AG04450 (cell line): Measurements from ENCODE around the gene MFGE8. TPM values are rescaled to one million over a fixed set of nuclear protein-coding genes. Genes with fewer than 3 reads are reported as not detected.

Experiments used
- CTCF ChIA-PET: fragments of 300-600, 350-600 bp; formaldehyde crosslinking; extraction: SDS; loops from one replicate; lab custom pipeline; 2022; ENCODE audit warnings: antibody characterized with exemption, inconsistent platforms; lab: Charles Lee
- POLR2A ChIA-PET: fragments of 350-600 bp; formaldehyde crosslinking; extraction: SDS; loops from one replicate; lab custom pipeline; 2021; ENCODE audit warnings: antibody characterized with exemption, inconsistent platforms; lab: Yijun Ruan, JAX
- DNase-seq: peaks from one replicate; pipeline ENCODE4 v3.0.0-alpha.2; 2011; ENCODE audit warnings: low read depth, low spot score
- H3K27ac ChIP-seq: one replicate; pipeline ENCODE4 v1.5.1; 2012; ENCODE audit warnings: low read depth, low read length, control low read depth
- H3K27me3 ChIP-seq: one replicate; pipeline ENCODE4 v1.6.0; 2012; ENCODE audit warnings: low read length; ENCODE audit not compliant: control insufficient read depth, insufficient read depth
- H3K4me3 ChIP-seq: 2 replicates; pipeline ENCODE4 v1.5.1; 2011; ENCODE audit warnings: mild to moderate bottlenecking, low read depth, low read length, control low read depth
- H3K9me3 ChIP-seq: 2 replicates; pipeline ENCODE4 v1.5.1; 2012; ENCODE audit warnings: low read length; ENCODE audit not compliant: control insufficient read depth, insufficient read depth
- CTCF ChIP-seq: IDR thresholded peaks from 2 replicates; pipeline ENCODE4 v1.5.1; 2011; ENCODE audit warnings: low read depth, low read length, control low read depth, inconsistent platforms
- polyA plus RNA-seq: library from polyadenylated mRNA; depleted of rRNA; stranded (reverse); fragments of >200 nt; gene quantifications from 2 replicates; pipeline ENCODE4 v1.2.3, GENCODE V29; 2011

Gene MFGE8
- polyA plus RNA-seq, 1 experiment = 904 TPM

GRCh38 chr15:88882785-88883184, 30.4 kb downstream of the MFGE8 start:
- TF ChIP-seq CTCF = no peak
- H3K27ac ChIP-seq = peak overlapping the region; percentile 31
- no peak for DNase-seq
- H3K27me3 ChIP-seq = no peaks in the 10 kb centered on the region
- H3K9me3 ChIP-seq = no peaks in the 10 kb centered on the region
- POLR2A ChIA-PET = no interaction called here
- CTCF ChIA-PET = interaction anchor here (0.8 kb wide), 1 partner anchor 22 kb away, joined by 3 read pairs; no protein-coding TSS in a partner anchor
- no peak overlapping the region for H3K4me3 ChIP-seq

GRCh38 chr15:88881775-88882174, 31.4 kb downstream of the MFGE8 start:
- Histone ChIP-seq H3K27me3 (no peaks in the 10 kb centered on the region), H3K27ac (no peak overlapping the region), H3K4me3 (no peak overlapping the region), H3K9me3 (no peaks in the 10 kb centered on the region)
- no peak for TF ChIP-seq CTCF
- CTCF ChIA-PET = interaction anchor here (0.6 kb wide), 1 partner anchor 9 kb away, joined by 3 read pairs; no protein-coding TSS in a partner anchor
- no peak for DNase-seq
- POLR2A ChIA-PET = no interaction called here

- H3K4me3 ChIP-seq = no peak overlapping the region
- H3K9me3 ChIP-seq = no peaks in the 10 kb centered on the region
- ChIA-PET CTCF (interaction anchor here (0.6 to 1.4 kb wide), 5 partner anchors 16 to 249 kb away, joined by 3 to 8 read pairs (median 6); no protein-coding TSS in a partner anchor), POLR2A (no interaction called here)
- TF ChIP-seq CTCF = no peak
- no peak for DNase-seq
- no peak overlapping the region for H3K27ac ChIP-seq
- no peaks in the 10 kb centered on the region for H3K27me3 ChIP-seq
These were observed 32.0 kb downstream of the MFGE8 start for GRCh38 chr15:88880944-88881740.

GRCh38 chr15:88878720-88879184, 34.4 kb downstream of the MFGE8 start:
- POLR2A ChIA-PET = interaction anchor here (1.0 kb wide), 2 partner anchors 18 to 42 kb away, joined by 3 to 8 read pairs; no protein-coding TSS in a partner anchor
- no peak for DNase-seq

More at GRCh38 chr15:88878720-88879184, 34.4 kb downstream of the MFGE8 start:
- CTCF ChIA-PET = interaction anchor here (0.7 to 2.6 kb wide), 23 partner anchors 9 to 366 kb away, joined by 3 to 17 read pairs (median 4); partner anchors contain the start of gene HAPLN3
- Histone ChIP-seq H3K27me3 (peaks cover 1% of the 10 kb centered on the region), H3K27ac (no peak overlapping the region), H3K4me3 (no peak overlapping the region), H3K9me3 (no peaks in the 10 kb centered on the region)
- peak; percentile 81 for TF ChIP-seq CTCF
